A673 (cell line): Measurements from ENCODE around the gene GNA14.
"Not testable (repeated sequence)": the region's sequence is repeated elsewhere in the genome, so short reads cannot be mapped to it uniquely, and the experiment has no call there.

Experiments
- CTCF ChIP-seq: fragments of 300-800, 200-600 bp; sonication (generic); conservative IDR thresholded peaks from 2 replicates; pipeline ENCODE4 v1.5.1; 2017; ENCODE audit warnings: low read depth, mild to moderate bottlenecking, antibody characterized with exemption, low read length, moderate library complexity, mixed read lengths
- EZH2 ChIP-seq: fragments of 200-600 bp; sonication (generic); IDR thresholded peaks from 2 replicates; pipeline ENCODE4 v1.6.1; 2017; ENCODE audit warnings: borderline replicate concordance, low read depth, mild to moderate bottlenecking, mixed read lengths, antibody characterized with exemption, low read length; ENCODE audit not compliant: poor library complexity, severe bottlenecking

GRCh38 chr9:77584927-77585326, 63.2 kb downstream of the GNA14 start:
- not testable (repeated sequence) for TF ChIP-seq CTCF, EZH2
